Transverse colon (tissue), 4 donors: ENCODE results near the gene CA6. TPM values are rescaled to one million over a fixed set of nuclear protein-coding genes. Genes with fewer than 3 reads are reported as not detected.

ENCODE experiments used
- DNase-seq: peaks from one replicate; pipeline ENCODE4 v3.0.0-alpha.2; 2019
- H3K27ac ChIP-seq, 4 donors: fragments of 200-600 bp; sonication (generic); 2 replicates each; pipeline ENCODE4 v1.5.1; 2016 to 2018; ENCODE audit warnings: inconsistent platforms in 4 of 4
- H3K27me3 ChIP-seq: fragments of 200-600 bp; sonication (generic); 2 replicates; pipeline ENCODE4 v1.5.1; 2017; ENCODE audit warnings: inconsistent platforms
- H3K36me3 ChIP-seq, 4 donors: fragments of 200-600 bp; sonication (generic); 2 replicates each; pipeline ENCODE4 v1.5.1; 2017 to 2019; ENCODE audit warnings: inconsistent platforms in 4 of 4
- H3K4me1 ChIP-seq, 4 donors: fragments of 200-600 bp; sonication (generic); 2 replicates each; pipeline ENCODE4 v1.5.1; 2017 to 2020; ENCODE audit warnings: inconsistent platforms in 4 of 4
- H3K4me3 ChIP-seq, 4 donors: fragments of 200-600 bp; sonication (generic); 1 replicate in 1 of 4; 2 replicates in 3 of 4; pipeline versions ENCODE4 v1.5.1 to v1.6.1; 2017 to 2019; ENCODE audit warnings: inconsistent platforms in 4 of 4
- H3K9me3 ChIP-seq, 2 donors: fragments of 200-600 bp; sonication (generic); 2 replicates each; pipeline ENCODE4 v1.5.1; 2017 to 2019; ENCODE audit warnings: inconsistent platforms in 2 of 2
- CTCF ChIP-seq, 5 experiments: fragments of 200-600 bp in 3 of 5; fragments of 450-650 bp in 2 of 5; sonication (generic) in 3 of 5; IDR thresholded peaks; 1 replicate in 2 of 5; 2 replicates in 3 of 5; pipeline ENCODE4 v1.5.1; 2016 to 2017; ENCODE audit warnings: antibody characterized with exemption in 5 of 5, inconsistent platforms in 3 of 5, mild to moderate bottlenecking in 2 of 5, moderate library complexity in 1 of 5
- EP300 ChIP-seq: sonication (generic); formaldehyde crosslinking; IDR thresholded peaks from one replicate; pipeline ENCODE4 v1.6.1; 2017; ENCODE audit warnings: antibody characterized with exemption, low read depth
- POLR2A ChIP-seq: fragments of 450-650 bp; IDR thresholded peaks from one replicate; pipeline ENCODE4 v1.6.1; 2016; ENCODE audit warnings: antibody characterized with exemption, mild to moderate bottlenecking, moderate library complexity
- POLR2AphosphoS5 ChIP-seq, 3 donors: sonication (generic); formaldehyde crosslinking; IDR thresholded peaks; one replicate each; pipeline ENCODE4 v1.6.1; 2016; ENCODE audit warnings: antibody characterized with exemption in 3 of 3
- WGBS, 2 donors: methylation state at CpG; one replicate each; pipeline ENCODE4 v1.1.5; 2018; ENCODE audit warnings: low coverage in 1 of 2; 5-methylcytosine and 5-hydroxymethylcytosine counted together
- in situ Hi-C, 4 donors: fragments of 200-750 bp; cut with MboI; loops; one replicate each; pipeline versions ENCODE4 v1.15.0 to v1.15.1; 2017; ENCODE audit warnings: low sequenced_read_pairs in 3 of 4, low pct_ligation_motif_present in 1 of 4, low pct_unique_long_range_greater_than_20kb in 1 of 4
- intact Hi-C: fragments of 100-400 bp; cut with DNase I; formaldehyde crosslinking; loops from one replicate; pipeline ENCODE4 v1.15.1; 2023; ENCODE audit warnings: low total_unique reads
- total RNA-seq, 4 donors: library from RNA; depleted of rRNA; stranded (reverse); fragments of >200 nt; gene quantifications; one replicate each; pipeline ENCODE4 v1.1.0, GENCODE V29; 2016

CA6 gene
- total RNA-seq, 4 donors from 2014 or later = not detected

GRCh38 chr1:8941906-8942305, 3.8 kb upstream of the CA6 start:
- 51 to 82% methylated on average over 3 to 6 of the region's 6 CpGs for WGBS, 2 donors
- TF ChIP-seq CTCF (IDR thresholded peaks at IDR 0.05) (no peak), POLR2AphosphoS5 (IDR thresholded peaks at IDR 0.05) (no peak), EP300 (no peak), POLR2A (no peak)
- intact Hi-C loops (no loop called here), in situ Hi-C loops (no loop called here)
- Histone ChIP-seq H3K36me3 (no peaks in the 10 kb centered on the region), H3K9me3 (no peaks in the 10 kb centered on the region), H3K27me3 (no peaks in the 10 kb centered on the region), H3K4me1 (peaks cover 0 to 3% (median 0%) of the 10 kb centered on the region in 4 donors), H3K4me3 (no peak overlapping the region), H3K27ac (no peak overlapping the region)
- DNase-seq = no peak

GRCh38 chr1:8943498-8944405, 1.9 kb upstream of the CA6 start:
- TF ChIP-seq EP300 (no peak), POLR2AphosphoS5 (IDR thresholded peaks at IDR 0.05) (no peak), POLR2A (no peak), CTCF (IDR thresholded peaks at IDR 0.05) (no peak)
- intact Hi-C loops (no loop called here), in situ Hi-C loops (no loop called here)
- H3K9me3 ChIP-seq = no peaks in the 10 kb centered on the region
- peaks cover 0 to 3% (median 0%) of the 10 kb centered on the region in 4 donors for H3K4me1 ChIP-seq
- H3K36me3 ChIP-seq = no peaks in the 10 kb centered on the region
- WGBS, 2 donors = 72 to 80% methylated on average over 3 to 16 of the region's 16 CpGs
- no peaks in the 10 kb centered on the region for H3K27me3 ChIP-seq
- no peak overlapping the region for H3K27ac ChIP-seq
- H3K4me3 ChIP-seq = no peak overlapping the region
- DNase-seq = no peak

- Histone ChIP-seq H3K4me3 (no peak overlapping the region), H3K9me3 (no peaks in the 10 kb centered on the region), H3K27ac (no peak overlapping the region), H3K36me3 (no peaks in the 10 kb centered on the region), H3K4me1 (no peaks in the 10 kb centered on the region), H3K27me3 (no peaks in the 10 kb centered on the region)
- in situ Hi-C loops = no loop called here
- no peak for DNase-seq
- intact Hi-C loops = no loop called here
- 76% methylated on average over 9 of the region's 9 CpGs; no CpG with 5 or more reads in 1 of the 2 donors for WGBS, 2 donors
- TF ChIP-seq CTCF (IDR thresholded peaks at IDR 0.05) (no peak), POLR2A (no peak), POLR2AphosphoS5 (IDR thresholded peaks at IDR 0.05) (no peak), EP300 (no peak)
Observed at GRCh38 chr1:8947127-8947691, 1.5 kb downstream of the CA6 start.

GRCh38 chr1:8950309-8950708, 4.6 kb downstream of the CA6 start:
- no peak overlapping the region for H3K4me3 ChIP-seq
- TF ChIP-seq EP300 (no peak), CTCF (IDR thresholded peaks at IDR 0.05) (no peak), POLR2AphosphoS5 (IDR thresholded peaks at IDR 0.05) (no peak), POLR2A (no peak)
- H3K36me3 ChIP-seq = no peaks in the 10 kb centered on the region
- WGBS, 2 donors = 38% methylated on average over 3 of the region's 3 CpGs; no CpG with 5 or more reads in 1 of the 2 donors
- H3K27ac ChIP-seq = no peak overlapping the region
- no peaks in the 10 kb centered on the region for H3K4me1 ChIP-seq
- DNase-seq = no peak
- no peaks in the 10 kb centered on the region for H3K9me3 ChIP-seq
- no peaks in the 10 kb centered on the region for H3K27me3 ChIP-seq
- intact Hi-C loops (no loop called here), in situ Hi-C loops (no loop called here)
